Activated naive CD4-positive, alpha-beta T cell (primary cell): ENCODE results near the gene SEPTIN3.
A peak's percentile ranks its signal among the peaks of the same experiment; 100 is the strongest.

Source experiments
- DNase-seq, 4 experiments: peaks; one replicate each; lab custom pipeline; 2025; lab: John Stamatoyannopoulos, UW

Gene SEPTIN3, protein sequence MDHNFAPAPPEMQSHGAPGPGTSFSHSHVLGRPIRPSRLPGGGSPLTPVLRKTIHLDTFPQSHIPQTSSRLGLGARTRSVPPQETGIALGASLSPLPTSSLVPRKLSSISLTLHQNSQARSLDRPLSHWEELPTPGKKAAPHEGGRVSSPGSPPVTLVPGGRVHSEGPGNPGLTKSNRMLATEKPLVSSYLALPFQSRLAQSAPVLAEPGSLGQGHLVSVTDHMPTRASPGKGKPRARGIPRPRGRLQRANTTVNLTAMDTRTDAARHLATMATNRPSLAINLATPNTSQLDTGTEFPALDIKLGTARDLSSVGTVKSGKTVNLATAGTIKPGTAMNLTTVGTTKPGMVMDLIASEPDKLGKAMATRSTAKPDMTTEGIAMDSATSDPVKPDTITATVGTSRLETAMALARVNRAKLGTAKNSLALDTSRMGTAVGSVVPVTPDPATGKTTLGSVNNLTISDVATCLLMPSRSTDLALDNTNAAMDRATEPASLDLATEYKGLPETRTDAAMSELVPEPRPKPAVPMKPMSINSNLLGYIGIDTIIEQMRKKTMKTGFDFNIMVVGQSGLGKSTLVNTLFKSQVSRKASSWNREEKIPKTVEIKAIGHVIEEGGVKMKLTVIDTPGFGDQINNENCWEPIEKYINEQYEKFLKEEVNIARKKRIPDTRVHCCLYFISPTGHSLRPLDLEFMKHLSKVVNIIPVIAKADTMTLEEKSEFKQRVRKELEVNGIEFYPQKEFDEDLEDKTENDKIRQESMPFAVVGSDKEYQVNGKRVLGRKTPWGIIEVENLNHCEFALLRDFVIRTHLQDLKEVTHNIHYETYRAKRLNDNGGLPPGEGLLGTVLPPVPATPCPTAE

DNA sequence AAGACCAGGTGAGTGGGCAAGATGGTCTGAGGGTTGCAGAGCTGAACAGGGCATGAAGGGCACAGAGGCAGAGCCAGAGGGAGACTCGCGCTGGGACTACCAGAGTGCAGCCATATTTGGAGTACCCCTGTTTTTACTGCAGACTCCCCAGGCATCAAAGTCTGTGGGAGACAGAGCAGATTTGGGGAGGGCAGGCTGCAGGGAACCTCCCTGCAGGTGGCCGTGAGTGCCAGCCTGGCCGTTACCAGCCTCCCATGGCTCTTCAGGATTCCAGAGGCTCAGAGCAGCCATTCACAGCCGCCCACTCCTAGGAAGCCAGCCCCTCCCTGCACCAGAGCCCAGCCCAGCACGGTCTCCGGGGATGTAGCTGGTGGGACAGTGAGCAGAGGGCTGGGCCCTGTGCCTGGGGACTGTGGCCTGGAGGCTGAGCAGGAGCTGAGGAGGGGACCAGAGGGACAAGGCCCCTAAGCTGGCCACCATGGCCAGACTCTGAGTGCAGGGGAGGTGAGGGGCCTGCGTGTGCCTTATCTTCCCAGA is at the start of gene SEPTIN3:
TSS of gene SEPTIN3 (plus strand) at position 334 of the 537 bp plus-strand sequence. CDS start 2,050 bp downstream, outside the sequence.
- DNase-seq: no peak

DNA sequence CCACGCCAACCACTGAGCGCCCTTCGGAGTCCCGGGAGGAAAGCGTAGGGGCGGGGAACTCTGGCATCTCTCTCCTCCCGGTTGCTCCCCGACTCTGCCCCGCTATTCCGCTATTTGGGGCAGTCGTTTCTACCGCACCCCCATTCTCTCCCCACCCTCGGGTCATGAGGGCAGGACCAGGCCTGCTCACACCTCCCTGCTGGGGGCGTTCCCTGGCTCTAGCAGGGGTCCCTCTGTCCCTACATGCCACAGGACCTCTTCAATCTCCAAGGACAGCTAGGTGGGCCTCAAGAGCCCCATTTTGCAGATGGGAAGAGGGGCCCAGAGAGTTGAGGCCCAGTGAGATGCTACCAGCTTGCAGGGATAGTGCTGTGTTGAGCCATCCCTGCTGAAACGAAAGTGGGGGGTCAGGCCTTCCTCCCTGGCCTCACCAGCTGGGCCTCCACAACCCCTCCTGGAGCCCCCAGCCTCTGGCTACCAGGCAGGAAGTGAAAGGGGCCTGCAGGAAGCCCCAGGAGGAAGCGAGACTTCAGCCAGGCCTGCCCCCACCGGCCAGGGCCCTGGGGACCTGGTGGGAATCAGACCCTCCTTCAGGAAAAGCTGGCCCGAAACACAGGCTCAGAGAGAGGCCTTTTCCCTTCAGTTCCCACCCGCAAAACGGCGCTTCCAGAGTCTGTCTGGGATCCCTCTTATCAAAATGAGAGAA is 48.8 kb upstream of the SEPTIN3 start:
- no peak for DNase-seq

DNA sequence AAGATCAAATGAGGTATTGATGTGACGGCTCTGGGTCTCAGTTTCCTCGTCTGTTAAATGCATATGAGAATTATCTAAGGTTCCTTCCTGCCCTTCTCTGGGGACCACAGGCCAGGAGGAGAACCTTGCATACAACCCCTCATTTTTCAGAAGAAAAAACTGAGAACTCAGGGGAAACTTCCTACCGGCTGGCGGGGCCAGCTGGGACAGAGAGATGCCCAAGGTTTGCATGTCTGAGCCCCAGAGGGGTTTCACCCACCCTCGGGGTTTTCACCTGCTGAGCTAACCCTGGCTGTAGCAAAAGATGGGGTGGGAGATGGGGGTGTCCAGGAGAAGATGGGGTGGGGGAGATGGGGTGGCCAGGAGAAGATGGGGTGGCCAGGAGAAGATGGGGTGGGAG is 46.9 kb upstream of the SEPTIN3 start:
- no peak for DNase-seq

DNA sequence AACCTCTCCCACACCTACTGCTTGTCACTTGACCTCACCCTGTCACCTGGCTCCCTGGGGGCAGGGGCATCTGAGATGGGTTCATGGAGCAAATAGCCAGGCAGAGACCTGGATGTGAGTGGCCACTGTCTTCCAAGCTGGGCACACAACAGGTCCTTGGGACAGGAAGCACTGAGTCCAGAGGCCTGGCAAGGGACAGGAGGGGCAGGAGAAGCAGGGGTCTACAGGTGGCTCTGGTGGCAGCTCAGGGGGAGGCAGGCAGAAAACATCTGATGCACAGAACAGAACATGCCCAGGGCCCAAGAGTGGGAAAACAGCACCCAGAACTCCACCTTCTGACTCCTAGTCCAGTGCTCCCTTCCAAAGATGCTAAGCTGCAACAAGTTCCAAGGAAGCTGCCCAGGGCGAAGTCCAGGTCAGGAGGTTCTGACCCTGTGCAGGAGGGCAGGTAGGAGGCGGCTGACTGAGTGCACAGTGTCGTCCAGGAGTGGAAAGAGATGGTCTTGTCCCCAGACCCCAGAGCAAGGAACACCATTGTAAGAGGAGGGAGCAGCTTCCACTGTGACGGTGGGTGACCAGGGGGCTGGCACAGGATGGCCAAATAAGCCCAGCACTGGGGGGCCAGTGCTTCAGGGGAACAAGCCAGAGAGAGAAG is 46.2 kb upstream of the SEPTIN3 start:
- no peak for DNase-seq

DNA sequence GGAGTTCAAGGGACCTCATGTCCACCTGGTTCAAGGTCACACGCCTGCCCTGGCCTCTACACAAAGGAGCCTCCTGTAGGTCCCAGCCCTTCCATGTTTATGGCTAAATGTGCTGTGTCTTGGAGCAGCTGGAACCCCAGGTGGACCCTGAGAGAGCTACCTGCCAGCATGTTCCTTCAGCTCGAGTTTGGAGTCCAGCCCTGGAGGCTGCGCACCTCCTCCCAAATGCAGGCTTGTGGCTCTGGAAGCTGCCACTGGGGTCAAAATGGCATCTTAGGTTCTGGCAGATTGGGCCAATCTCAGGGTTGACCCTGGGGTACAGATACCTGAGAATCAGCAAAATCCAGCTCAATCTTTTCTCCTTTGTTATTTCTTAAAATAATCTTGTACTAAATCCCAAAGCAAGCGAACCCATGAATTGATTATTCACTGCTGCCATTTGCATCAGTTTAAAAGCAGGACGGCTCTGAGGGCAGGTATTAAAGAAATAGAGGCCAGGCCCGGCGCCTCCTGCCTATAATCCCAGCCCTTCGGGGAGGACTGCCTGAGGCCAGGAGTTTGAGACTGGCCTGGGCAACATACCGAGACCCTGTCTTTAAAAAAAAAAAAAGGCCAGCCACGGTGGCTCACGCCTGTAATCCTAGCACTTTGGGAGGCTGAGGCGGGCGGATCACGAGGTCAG is 45.5 kb upstream of the SEPTIN3 start:
- DNase-seq: no peak

DNA sequence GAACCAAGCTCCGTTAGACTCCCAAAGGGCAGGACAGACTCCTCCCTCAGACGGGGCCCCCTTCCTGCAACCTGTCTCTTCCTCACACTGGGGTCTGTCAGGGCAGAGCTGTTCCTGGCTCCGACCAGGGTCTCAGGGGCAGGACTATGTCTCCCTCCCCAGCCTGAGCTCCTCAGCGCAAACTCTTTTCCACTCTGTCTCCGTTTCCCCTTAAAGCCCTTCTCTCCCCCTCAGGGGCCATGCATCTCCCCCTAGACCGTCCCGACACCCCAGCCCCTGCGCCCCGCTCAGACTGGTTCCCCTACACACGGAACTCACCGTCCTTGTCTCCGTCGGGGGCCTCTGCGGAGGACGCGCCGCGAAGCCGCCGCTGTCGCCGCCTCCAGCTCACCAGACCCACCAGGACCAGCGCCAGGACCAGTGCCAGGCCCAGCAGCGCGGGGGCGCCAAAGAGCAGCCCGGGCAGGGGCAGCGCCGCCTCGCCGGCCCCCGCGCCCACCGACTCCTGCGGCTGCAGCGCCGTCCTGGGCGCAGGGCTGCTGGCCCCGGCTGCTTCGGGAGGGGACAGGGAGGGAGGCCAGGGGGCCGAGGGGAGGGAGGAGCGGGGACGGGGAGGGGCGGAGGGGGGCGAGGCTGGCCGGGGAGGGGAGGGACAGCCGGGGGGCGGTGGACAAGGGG is 43.3 kb upstream of the SEPTIN3 start:
- DNase-seq: peak; percentile 39 to 70 (median 47)

DNA sequence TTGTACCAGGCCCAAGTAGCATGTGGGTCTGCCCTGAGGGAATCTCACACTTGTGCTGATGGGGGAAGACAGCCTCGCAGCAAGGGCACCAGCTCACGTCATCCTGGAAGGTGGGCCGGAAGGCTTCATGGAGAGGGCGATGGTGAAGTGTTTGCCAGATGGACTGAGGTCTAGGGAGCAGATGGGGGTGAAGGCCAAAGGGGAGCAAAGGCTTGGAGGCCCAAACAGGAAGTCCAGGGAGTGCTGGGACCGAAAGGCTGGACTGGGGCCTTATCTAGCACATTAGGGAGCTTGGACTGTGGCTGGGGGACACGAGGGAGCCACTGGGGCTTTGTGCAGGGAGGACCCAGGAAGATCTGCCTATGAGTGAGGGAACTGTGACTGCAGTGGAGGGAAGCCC is 41.4 kb upstream of the SEPTIN3 start:
- no peak for DNase-seq

DNA sequence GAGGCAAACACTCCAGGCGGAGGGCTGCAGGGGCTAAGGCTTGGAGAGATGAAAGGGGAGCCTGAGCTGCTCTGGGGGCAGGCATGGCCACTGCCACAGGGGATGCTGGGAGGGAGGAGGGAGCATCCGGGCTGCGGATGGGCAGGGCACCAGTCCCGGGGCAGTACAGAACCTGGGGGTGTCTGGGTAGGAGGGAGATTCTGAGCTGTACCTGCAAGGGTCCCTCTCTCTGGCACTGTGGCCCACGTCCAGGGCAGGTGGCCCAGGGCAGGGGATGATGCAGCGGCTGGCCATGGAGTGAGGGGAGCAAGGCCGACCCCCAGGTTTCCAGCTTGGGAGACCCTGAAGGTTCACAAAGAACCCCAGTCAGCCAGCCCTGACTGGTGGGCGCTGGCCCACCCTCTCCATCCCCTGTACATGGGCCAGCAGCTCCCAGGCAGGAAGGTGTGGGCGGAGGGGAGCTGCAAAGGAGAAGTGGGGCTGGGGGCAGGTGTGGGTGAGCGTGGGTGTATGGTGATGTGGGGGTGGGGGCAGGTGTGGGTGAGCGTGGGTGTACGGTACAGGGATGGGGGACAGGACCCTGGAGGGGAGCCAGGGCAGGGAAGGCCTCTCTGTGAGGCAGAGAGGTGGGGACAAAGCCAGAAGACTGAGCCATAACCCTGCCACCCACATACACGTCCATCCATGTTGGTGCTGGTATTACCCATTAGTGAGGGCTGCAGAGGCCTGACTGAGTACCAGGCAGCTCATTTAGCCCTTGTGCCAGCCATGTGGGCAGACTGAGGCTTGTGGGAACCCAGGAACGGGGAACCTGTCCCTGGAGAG is 40.4 kb upstream of the SEPTIN3 start:
- DNase-seq: no peak

DNA sequence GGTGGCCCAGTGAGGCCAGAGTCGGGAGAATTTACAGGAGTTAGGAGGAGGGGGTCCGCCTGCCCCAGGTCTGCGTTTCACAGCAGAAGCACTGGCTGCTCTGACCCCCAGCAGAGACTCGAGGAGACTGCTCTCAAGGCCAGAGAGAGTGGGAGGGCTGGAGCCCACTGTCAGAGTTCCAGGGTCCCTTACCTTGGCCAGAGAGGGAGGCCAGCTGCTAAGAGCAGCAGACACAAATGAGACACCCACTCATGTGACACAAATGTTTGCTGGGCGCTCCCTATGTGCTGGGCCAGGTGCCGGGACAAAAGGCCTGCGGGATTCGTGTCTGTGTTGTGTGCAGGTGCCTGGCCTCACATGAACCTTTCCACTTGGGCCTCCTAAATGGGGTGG is 39.8 kb upstream of the SEPTIN3 start:
- no peak for DNase-seq

DNA sequence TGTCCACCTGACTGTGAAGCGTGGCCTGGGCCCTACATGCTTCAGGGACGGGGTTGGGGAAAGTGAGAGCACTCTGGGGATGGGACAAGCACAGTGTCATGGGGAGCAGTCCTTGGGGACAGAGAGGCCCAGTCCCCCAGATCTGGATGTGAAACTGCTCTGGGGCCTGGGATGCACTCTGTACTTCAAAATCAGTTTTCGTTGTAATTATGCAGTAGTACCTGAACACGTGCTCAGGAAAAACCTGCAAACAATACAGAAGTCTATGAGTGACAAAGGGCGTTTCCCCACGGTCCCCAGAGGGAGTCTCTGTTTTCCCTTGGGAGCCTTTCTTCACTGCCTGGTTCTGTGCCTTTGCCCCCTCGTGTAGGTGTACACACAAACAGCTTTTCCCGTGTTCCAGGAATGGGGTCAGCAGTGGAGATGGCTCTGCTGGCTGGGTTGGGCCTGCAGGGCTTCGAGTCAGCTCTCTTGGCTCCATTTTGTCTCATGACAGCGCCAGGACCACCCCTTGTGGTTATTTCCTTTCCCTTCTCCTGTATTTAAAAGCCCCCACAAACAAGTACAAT is 37.5 kb upstream of the SEPTIN3 start:
- no peak for DNase-seq

DNA sequence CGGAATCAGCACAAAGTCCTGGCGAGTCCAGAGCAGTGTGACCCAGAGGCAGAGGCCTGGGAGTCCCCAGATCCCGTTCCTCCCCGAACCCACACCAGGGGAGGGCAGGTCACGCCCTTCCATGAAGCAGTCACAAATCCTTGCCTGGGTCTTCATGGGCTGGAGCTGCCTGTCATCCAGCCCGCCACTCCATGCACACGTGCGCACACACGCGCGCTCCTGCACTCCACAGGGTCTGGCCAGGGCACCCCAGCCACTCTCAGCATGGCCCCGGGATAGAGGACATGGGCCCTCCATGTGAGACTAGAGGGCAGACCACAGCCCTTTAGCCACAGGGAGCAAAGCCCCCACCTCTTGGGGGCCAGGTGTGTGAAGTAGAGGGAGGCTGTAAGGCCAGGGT is 36.9 kb upstream of the SEPTIN3 start:
- DNase-seq: no peak

DNA sequence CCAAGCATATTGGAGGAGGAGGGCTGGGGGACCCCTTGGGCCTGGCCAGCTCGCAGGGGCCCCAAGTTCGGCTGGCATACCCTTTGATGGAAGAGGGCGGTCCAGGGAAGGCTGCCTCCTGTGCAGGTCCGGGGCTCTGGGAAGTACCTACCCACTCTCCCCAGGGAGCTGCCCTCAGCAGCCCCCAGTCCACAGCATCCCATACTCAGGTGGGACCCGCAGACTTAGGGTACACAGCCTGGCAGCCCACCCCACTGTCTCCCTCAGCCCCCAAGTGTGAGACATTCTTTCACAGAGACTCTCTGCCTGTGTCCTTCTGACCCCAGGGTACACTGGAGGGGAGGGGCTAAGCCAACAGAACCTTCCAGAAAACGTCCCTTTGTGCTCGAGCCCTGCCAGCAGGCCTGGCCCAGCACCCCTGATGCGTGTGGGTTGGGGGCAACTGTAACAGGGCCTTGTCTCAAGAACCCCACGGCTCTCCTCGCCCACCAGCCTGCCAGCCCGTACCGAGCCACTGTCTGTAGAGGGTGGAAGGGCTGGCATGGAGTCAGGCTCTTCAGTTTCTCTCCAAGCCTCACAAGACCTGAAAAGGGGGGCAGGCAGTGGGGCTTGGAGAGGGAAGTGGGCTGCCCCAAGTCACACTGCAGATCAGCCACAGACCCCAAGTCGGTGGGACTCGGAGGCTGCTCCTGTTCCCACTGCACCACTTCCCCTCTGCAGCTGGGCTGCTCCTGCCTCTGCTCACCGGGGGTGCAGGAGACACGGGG is 35.6 kb upstream of the SEPTIN3 start:
- no peak for DNase-seq

DNA sequence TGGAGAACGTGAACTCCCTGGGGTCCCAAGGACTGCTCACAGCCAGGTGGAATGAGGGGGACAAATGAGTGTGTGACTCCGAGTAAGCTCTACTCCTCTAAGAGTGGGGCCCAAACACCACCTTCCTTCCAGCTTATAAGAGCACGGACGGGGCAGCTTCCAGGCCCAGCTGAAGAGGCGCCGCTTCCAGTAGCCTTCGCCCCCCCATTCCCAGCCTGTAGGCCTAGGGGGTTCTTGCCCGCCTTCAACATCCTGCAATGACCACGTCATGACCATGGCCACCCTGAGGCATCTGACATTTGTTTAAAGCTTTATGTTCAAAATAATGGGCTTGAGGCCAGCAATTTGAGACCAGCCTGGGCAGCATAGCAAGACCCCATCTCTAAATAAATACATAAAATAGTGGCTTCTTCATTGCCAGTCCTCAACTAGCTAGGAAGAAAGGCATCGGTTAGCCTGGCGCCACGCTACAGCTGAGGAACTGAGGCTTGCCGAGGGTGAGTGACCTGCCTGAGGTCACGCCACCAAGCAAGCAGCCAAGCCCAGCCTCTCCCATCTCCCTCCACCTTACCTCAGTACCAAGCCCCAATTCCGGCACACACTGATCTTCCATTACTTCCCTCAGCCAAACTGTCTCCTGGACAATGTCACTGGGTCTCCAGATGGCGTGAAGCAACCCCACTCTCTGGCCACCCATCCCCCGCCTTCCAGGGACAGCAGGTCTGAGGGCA is 34.8 kb upstream of the SEPTIN3 start:
- DNase-seq: no peak

DNA sequence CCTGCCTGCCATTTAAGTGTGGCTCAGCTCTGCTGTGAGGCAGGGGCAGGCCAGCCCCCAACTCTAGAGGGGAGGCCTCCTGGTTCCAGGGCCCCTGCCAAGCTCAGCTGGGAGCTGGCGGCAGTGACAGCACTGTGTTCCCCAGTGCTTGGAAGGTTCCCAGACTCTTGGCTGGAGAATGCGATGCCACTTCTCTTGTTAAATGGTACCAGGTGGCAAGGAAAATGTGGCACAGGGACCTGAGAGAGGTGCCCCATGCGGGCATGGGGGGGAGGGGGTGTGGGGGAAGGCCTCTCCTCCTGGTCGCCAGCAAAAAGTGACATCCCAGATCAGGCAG is 34.3 kb upstream of the SEPTIN3 start:
- DNase-seq: no peak

DNA sequence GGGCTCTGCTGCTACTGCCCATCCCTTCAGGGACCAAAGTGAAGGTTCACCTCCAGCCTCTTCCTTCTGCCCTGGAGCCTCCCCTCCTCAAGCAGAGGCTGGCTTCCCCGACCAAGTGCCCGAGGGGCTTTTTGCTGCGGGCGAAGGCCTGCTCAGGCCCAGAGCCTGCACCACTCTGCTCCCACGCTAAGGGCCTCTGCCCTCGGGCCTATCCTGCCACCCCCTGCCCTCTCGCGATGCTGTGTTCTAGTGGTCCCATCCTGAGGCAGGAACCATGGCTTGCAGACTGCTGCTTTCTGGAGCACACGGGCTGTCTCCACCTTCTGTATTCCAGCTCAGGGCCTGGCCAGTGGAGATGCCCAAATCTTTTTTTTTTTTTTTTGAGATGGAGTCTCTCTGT is 33.7 kb upstream of the SEPTIN3 start:
- DNase-seq: no peak

DNA sequence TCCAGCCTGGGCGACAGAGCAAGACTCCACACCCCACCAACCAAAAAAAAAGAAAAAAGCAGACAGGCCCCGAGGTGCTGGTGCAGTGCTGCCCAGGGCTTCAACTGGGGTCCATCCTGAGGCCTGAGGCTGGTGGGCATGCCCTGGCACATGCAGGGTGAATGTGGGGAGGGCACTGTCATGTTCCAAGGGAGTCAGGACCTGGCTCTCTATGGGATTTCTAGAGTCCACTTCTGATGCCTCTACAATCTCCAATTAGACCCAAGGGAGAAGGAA is 32.4 kb upstream of the SEPTIN3 start:
- DNase-seq: no peak

DNA sequence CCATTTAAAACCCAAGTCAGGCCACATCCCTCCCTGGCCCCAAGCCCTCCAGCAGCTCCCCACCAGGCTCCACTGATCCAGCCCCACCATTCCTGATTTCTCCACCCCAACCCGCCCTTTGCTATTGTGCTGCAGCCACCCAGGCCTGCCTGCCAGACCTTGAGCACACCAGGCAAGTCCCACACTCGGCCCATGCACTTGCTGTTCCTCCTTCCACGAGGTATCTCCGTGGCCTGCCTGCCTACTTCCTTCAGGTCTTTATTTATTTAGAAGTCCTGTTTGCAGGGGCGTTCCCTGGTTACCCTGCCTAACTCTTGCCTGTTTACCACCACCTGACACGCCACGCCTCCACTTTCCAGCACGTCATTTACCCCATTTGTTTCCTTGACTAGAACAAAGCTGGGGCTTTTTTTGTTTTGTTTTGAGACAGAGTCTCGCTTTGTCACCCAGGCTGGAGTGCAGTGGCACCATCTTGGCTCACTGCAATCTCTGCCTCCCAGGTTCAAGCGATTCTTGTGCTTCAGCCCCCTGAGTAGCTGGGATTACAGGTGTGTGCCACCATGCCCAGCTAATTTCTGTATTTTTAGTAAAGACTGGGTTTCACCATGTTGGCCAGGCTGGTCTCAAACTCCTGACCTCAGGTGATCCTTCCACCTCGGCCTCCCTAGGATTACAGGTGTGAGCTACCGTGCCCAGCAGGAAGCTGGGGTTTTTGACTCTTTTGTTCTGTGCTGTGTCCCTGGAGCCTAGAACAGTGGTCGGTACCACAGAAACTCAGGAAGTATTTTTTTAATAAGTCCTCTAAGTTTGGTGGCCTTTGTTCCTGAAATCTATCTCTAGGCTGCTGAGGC is 29.0 kb upstream of the SEPTIN3 start:
- DNase-seq: peak; percentile 34 to 83 (median 60)
